Measurements from ENCODE around the gene TNNI3K. TPM values are rescaled to one million over a fixed set of nuclear protein-coding genes. Genes with fewer than 3 reads are reported as not detected.

The TNNI3K gene
- total and polyA plus RNA-seq, 4 donors = 2.3 to 4.4 (median 3.5) TPM

GRCh38 chr1:74452035-74452434 lies 216.8 kb downstream of the TNNI3K start:
- H3K36me3 ChIP-seq (ENCODE audit: control insufficient read depth, insufficient read depth, low read length) = no peaks in the 10 kb centered on the region

GRCh38 chr1:74453277-74453676 lies 218.1 kb downstream of the TNNI3K start:
- no peaks in the 10 kb centered on the region for H3K36me3 ChIP-seq (ENCODE audit: control insufficient read depth, insufficient read depth, low read length)
- no peak for DNase-seq (ENCODE audit: low read depth in 4 of 6, low spot score in 6 of 6)
- no peak overlapping the region for H3K27ac ChIP-seq (ENCODE audit: low read depth, low read length)
- WGBS (ENCODE audit: insufficient coverage) = no CpG with 5 or more reads among the region's 2 CpGs
- no peaks in the 10 kb centered on the region for H3K9me3 ChIP-seq (ENCODE audit: control insufficient read depth, insufficient read depth, low read length)
- H3K4me1 ChIP-seq (ENCODE audit: control insufficient read depth, insufficient read depth, low read length) = no peaks in the 10 kb centered on the region
- no peaks in the 10 kb centered on the region for H3K27me3 ChIP-seq (ENCODE audit: control insufficient read depth, insufficient read depth, low read length)
- H3K4me3 ChIP-seq (ENCODE audit: low read depth, low read length) = no peak overlapping the region

More at GRCh38 chr1:74452035-74452434, 216.8 kb downstream of the TNNI3K start:
- Histone ChIP-seq H3K4me1 (ENCODE audit: control insufficient read depth, insufficient read depth, low read length) (no peaks in the 10 kb centered on the region), H3K4me3 (ENCODE audit: low read depth, low read length) (no peak overlapping the region), H3K27ac (ENCODE audit: low read depth, low read length) (no peak overlapping the region), H3K9me3 (ENCODE audit: control insufficient read depth, insufficient read depth, low read length) (no peaks in the 10 kb centered on the region), H3K27me3 (ENCODE audit: control insufficient read depth, insufficient read depth, low read length) (no peaks in the 10 kb centered on the region)
- 83% methylated on average over 1 of the region's 1 CpG for WGBS (ENCODE audit: insufficient coverage)
- DNase-seq (ENCODE audit: low read depth in 4 of 6, low spot score in 6 of 6) = no peak

- H3K4me3 ChIP-seq (ENCODE audit: low read depth, low read length) = no peak overlapping the region
- no peaks in the 10 kb centered on the region for H3K27me3 ChIP-seq (ENCODE audit: control insufficient read depth, insufficient read depth, low read length)
- no peaks in the 10 kb centered on the region for H3K36me3 ChIP-seq (ENCODE audit: control insufficient read depth, insufficient read depth, low read length)
- H3K4me1 ChIP-seq (ENCODE audit: control insufficient read depth, insufficient read depth, low read length) = no peaks in the 10 kb centered on the region
- no peak for DNase-seq (ENCODE audit: low read depth in 4 of 6, low spot score in 6 of 6)
- H3K27ac ChIP-seq (ENCODE audit: low read depth, low read length) = no peak overlapping the region
- no peaks in the 10 kb centered on the region for H3K9me3 ChIP-seq (ENCODE audit: control insufficient read depth, insufficient read depth, low read length)
Observed at GRCh38 chr1:74455390-74455789, 220.2 kb downstream of the TNNI3K start.

DNA sequence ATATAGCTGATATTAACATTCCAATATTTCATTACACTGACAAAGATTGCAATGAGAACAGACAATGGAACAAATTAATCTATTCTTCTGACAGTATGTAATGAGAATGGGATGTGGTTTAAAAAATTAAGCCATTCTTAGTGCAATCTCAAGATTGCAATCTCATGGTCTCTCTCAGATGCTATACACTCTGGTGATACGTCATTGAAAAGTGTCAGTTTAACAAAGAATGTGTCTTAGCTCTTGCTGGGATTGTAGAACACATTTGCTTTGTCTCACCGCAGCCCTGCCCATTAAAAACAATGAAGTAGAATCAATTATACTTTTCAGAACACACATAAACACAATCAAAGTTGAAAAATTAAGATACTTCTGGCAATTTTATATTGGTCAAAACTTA lies 222.1 kb downstream of the TNNI3K start:
- Histone ChIP-seq H3K27me3 (ENCODE audit: control insufficient read depth, insufficient read depth, low read length) (no peaks in the 10 kb centered on the region), H3K36me3 (ENCODE audit: control insufficient read depth, insufficient read depth, low read length) (no peaks in the 10 kb centered on the region), H3K4me3 (ENCODE audit: low read depth, low read length) (no peak overlapping the region), H3K4me1 (ENCODE audit: control insufficient read depth, insufficient read depth, low read length) (no peaks in the 10 kb centered on the region), H3K9me3 (ENCODE audit: control insufficient read depth, insufficient read depth, low read length) (no peaks in the 10 kb centered on the region), H3K27ac (ENCODE audit: low read depth, low read length) (no peak overlapping the region)
- peak in 1 of 6 donors; percentile 13 for DNase-seq (ENCODE audit: low read depth in 4 of 6, low spot score in 6 of 6)
- no CpG with 5 or more reads among the region's 2 CpGs for WGBS (ENCODE audit: insufficient coverage)

GRCh38 chr1:74463333-74463988 lies 228.3 kb downstream of the TNNI3K start:
- Histone ChIP-seq H3K4me1 (ENCODE audit: control insufficient read depth, insufficient read depth, low read length) (no peaks in the 10 kb centered on the region), H3K27me3 (ENCODE audit: control insufficient read depth, insufficient read depth, low read length) (no peaks in the 10 kb centered on the region), H3K27ac (ENCODE audit: low read depth, low read length) (no peak overlapping the region), H3K4me3 (ENCODE audit: low read depth, low read length) (no peak overlapping the region), H3K9me3 (ENCODE audit: control insufficient read depth, insufficient read depth, low read length) (no peaks in the 10 kb centered on the region), H3K36me3 (ENCODE audit: control insufficient read depth, insufficient read depth, low read length) (peaks cover 5% of the 10 kb centered on the region)
- 89% methylated on average over 3 of the region's 9 CpGs for WGBS (ENCODE audit: insufficient coverage)
- DNase-seq (ENCODE audit: low read depth in 4 of 6, low spot score in 6 of 6) = peak in 2 of 6 donors; percentile 14 to 19

DNA sequence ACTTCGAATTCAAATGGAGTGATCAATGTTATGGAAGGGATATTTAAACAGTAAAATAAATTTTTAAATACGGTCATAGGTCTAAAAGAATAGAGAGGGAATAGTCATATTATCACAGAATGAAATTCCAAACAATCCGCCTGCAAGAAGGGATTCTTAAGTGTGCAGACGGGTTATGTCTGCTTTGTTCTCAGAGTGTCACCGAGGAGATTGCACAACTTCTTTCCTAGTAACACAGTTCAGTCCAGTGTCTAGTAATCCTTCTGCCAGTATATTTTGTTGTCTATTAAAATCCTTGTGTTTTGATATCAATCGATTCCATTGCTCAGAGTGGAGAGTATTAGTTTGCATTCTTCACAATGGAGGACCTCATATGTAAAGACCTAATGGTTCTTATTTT lies 228.8 kb downstream of the TNNI3K start:
- no CpG with 5 or more reads among the region's 6 CpGs for WGBS (ENCODE audit: insufficient coverage)
- Histone ChIP-seq H3K36me3 (ENCODE audit: control insufficient read depth, insufficient read depth, low read length) (peaks cover 5% of the 10 kb centered on the region), H3K4me3 (ENCODE audit: low read depth, low read length) (no peak overlapping the region), H3K9me3 (ENCODE audit: control insufficient read depth, insufficient read depth, low read length) (no peaks in the 10 kb centered on the region), H3K27ac (ENCODE audit: low read depth, low read length) (no peak overlapping the region), H3K27me3 (ENCODE audit: control insufficient read depth, insufficient read depth, low read length) (no peaks in the 10 kb centered on the region), H3K4me1 (ENCODE audit: control insufficient read depth, insufficient read depth, low read length) (no peaks in the 10 kb centered on the region)
- DNase-seq (ENCODE audit: low read depth in 4 of 6, low spot score in 6 of 6) = no peak

GRCh38 chr1:74465193-74465681 lies 230.1 kb downstream of the TNNI3K start:
- H3K27me3 ChIP-seq (ENCODE audit: control insufficient read depth, insufficient read depth, low read length) = no peaks in the 10 kb centered on the region
- no peaks in the 10 kb centered on the region for H3K4me1 ChIP-seq (ENCODE audit: control insufficient read depth, insufficient read depth, low read length)
- H3K27ac ChIP-seq (ENCODE audit: low read depth, low read length) = no peak overlapping the region
- H3K36me3 ChIP-seq (ENCODE audit: control insufficient read depth, insufficient read depth, low read length) = peaks cover 5% of the 10 kb centered on the region
- WGBS (ENCODE audit: insufficient coverage) = over 99% methylated on average over 24 of the region's 24 CpGs
- no peak overlapping the region for H3K4me3 ChIP-seq (ENCODE audit: low read depth, low read length)
- no peak for DNase-seq (ENCODE audit: low read depth in 4 of 6, low spot score in 6 of 6)
- H3K9me3 ChIP-seq (ENCODE audit: control insufficient read depth, insufficient read depth, low read length) = no peaks in the 10 kb centered on the region

DNA sequence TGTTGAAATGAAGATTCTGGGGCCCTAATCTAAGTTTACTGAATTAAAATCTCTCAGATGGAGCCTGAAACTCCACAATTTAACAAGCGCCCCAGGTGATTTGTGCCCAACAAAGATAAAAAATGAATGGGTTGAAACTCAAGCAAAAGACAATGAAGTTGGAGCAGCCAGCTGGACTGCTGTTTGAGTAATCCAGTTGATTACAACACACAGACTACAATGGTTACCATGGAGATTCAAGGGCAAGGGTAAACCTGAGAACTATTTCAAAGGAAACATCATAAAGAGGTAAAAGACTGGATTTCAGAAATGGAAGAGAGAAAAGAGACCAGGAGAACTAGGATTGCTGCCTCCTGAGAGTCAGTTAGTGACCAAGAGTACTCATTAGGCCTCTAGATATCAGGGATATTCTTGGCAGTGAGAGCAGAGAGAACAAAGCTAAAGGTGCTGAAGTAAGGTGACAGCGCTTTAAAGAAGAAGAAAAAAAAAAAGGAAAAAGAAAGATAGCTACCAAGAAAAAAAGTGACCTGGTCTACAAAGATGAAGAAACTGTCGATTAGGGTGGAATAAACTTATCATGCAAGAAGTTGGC lies 232.7 kb downstream of the TNNI3K start:
- no peaks in the 10 kb centered on the region for H3K27me3 ChIP-seq (ENCODE audit: control insufficient read depth, insufficient read depth, low read length)
- no peaks in the 10 kb centered on the region for H3K4me1 ChIP-seq (ENCODE audit: control insufficient read depth, insufficient read depth, low read length)
- DNase-seq (ENCODE audit: low read depth in 4 of 6, low spot score in 6 of 6) = peak in 1 of 6 donors; percentile 26
- no peaks in the 10 kb centered on the region for H3K9me3 ChIP-seq (ENCODE audit: control insufficient read depth, insufficient read depth, low read length)
- no peak overlapping the region for H3K4me3 ChIP-seq (ENCODE audit: low read depth, low read length)
- WGBS (ENCODE audit: insufficient coverage) = 95% methylated on average over 2 of the region's 3 CpGs
- peaks cover 5% of the 10 kb centered on the region for H3K36me3 ChIP-seq (ENCODE audit: control insufficient read depth, insufficient read depth, low read length)
- no peak overlapping the region for H3K27ac ChIP-seq (ENCODE audit: low read depth, low read length)

GRCh38 chr1:74468982-74469603 lies 233.9 kb downstream of the TNNI3K start:
- peak in 5 of 6 donors; percentile 51 to 95 (median 71) for DNase-seq (ENCODE audit: low read depth in 4 of 6, low spot score in 6 of 6)
- no peaks in the 10 kb centered on the region for H3K9me3 ChIP-seq (ENCODE audit: control insufficient read depth, insufficient read depth, low read length)
- H3K27ac ChIP-seq (ENCODE audit: low read depth, low read length) = no peak overlapping the region
- no peaks in the 10 kb centered on the region for H3K27me3 ChIP-seq (ENCODE audit: control insufficient read depth, insufficient read depth, low read length)
- H3K36me3 ChIP-seq (ENCODE audit: control insufficient read depth, insufficient read depth, low read length) = peaks cover 5% of the 10 kb centered on the region
- no CpG with 5 or more reads among the region's 2 CpGs for WGBS (ENCODE audit: insufficient coverage)
- H3K4me1 ChIP-seq (ENCODE audit: control insufficient read depth, insufficient read depth, low read length) = no peaks in the 10 kb centered on the region
- no peak overlapping the region for H3K4me3 ChIP-seq (ENCODE audit: low read depth, low read length)

All from spinal cord (tissue), 10 donors.